ENCODE results near the gene PGBD5.

PGBD5 gene

DNA sequence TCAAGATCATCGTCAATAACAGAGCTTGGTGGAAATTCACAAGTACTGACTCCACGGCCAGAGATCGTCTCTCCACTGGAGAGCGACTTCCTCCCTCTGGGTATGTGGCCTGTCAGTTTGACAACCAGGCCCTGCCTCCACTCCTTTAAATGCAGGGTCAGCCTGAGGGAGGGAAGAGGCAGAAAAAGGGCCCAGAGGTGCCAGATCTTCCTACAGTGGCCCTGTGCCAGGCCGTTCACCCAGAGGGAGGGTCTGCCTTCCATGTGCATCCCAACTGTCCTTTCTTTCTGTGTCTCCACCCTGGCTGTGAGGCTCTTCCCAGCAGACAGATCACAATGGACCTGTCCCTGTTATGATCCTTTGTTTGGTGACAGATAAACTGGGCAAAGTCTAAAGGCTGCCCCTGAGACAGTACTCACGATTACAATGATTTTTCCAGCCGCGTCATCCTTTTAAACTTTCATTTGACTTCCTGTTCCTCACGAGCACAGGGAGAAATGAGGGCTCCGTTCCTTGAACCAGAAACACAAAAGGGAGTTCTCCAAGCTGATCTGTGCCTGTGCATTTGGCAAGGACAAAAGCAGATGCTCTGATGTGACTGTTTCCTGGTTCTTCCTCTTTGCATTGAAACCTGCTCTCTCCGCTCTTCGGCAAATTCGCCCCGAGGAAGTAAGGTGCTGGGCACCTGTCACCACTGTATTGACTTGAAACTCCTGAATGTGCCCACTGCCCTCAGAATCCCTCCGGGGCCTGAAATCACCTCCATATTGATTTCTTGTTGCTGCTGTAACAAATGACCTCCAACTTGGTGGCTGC lies 126.7 kb downstream of the PGBD5 start:
- no peaks in the 10 kb centered on the region for H3K36me3 ChIP-seq
- TF ChIP-seq, protein P1, sequence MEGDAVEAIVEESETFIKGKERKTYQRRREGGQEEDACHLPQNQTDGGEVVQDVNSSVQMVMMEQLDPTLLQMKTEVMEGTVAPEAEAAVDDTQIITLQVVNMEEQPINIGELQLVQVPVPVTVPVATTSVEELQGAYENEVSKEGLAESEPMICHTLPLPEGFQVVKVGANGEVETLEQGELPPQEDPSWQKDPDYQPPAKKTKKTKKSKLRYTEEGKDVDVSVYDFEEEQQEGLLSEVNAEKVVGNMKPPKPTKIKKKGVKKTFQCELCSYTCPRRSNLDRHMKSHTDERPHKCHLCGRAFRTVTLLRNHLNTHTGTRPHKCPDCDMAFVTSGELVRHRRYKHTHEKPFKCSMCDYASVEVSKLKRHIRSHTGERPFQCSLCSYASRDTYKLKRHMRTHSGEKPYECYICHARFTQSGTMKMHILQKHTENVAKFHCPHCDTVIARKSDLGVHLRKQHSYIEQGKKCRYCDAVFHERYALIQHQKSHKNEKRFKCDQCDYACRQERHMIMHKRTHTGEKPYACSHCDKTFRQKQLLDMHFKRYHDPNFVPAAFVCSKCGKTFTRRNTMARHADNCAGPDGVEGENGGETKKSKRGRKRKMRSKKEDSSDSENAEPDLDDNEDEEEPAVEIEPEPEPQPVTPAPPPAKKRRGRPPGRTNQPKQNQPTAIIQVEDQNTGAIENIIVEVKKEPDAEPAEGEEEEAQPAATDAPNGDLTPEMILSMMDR (IDR thresholded peaks at IDR 0.05; ENCODE audit: low read depth, low read length) = no peak
- no peak for DNase-seq
- H3K9me3 ChIP-seq = no peaks in the 10 kb centered on the region
- no peaks in the 10 kb centered on the region for H3K4me1 ChIP-seq
- no peaks in the 10 kb centered on the region for H3K27me3 ChIP-seq
- H3K4me3 ChIP-seq (ENCODE audit: low read depth, low read length) = no peak overlapping the region

DNA sequence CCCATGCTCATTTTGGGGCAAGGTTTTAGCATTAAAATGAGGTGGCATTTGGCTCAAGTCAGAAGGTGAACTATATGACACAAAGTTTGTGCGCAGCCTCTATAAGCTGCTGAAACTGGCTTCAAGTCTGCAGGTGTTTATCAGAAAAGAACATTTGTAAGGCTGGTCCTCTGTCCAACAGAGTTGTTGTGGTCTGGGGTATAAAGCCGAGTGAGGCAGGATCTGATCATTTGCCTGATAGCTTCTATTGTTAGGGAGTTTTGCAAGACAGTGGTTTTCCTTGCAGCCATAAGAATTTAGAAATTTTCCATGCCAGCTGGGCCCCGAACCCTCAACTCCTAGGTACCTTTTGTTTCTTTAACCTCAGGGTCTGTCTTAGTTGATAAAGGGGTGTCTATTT lies 130.8 kb downstream of the PGBD5 start:
- TF ChIP-seq, protein P1 (IDR thresholded peaks at IDR 0.05; ENCODE audit: low read depth, low read length) = no peak
- no peaks in the 10 kb centered on the region for H3K36me3 ChIP-seq
- H3K4me1 ChIP-seq = no peaks in the 10 kb centered on the region
- no peaks in the 10 kb centered on the region for H3K27me3 ChIP-seq
- DNase-seq = no peak
- H3K4me3 ChIP-seq (ENCODE audit: low read depth, low read length) = no peak overlapping the region
- H3K9me3 ChIP-seq = no peaks in the 10 kb centered on the region

DNA sequence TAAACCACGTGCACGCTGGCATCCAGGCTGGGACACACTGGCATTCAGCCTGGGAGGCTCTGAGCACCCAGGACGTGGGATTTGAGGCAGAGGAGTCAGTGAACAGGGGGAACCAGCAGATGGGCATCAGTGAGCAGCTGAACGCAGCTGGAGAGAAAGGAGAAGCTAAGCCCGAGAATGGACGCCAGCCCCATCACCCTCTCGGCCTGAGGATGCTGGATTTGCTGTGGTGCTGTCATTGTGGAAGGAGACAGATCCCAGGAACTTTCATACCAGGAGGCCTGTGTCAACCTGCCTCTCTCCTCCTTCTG lies 132.8 kb downstream of the PGBD5 start:
- no peaks in the 10 kb centered on the region for H3K9me3 ChIP-seq

DNA sequence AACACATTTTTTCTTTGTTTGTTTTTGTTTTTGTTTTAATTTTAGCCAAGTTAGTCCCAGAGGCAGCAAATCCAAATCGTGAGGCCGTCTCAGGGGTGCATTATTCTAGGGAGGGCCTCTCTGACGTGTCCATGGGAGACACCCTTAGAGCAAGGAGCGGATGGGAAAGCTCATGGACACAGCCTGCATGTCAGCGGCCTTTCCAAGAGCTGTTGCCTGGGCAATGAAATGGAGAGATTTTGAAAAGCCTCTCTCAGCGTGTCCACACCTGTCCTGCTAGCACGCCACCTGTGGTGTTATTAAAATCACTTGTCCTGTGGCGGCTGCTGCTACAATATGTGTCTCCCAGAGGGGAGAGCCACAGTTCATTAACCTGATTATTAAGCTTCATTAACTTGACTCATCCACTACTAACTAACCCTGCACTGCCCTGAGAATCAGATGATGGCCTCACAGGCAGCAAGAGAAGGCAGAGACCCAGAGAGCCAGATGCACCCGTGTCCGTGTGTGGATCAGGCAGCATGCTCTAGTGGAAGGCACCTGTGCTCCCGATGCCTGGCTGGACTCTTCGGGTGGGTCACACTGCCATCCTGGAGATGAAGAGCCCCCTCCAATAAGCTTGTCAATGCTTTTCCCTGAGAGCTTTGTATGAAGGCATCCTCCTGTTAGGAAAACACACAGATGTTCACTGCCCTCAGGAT lies 133.3 kb downstream of the PGBD5 start:
- TF ChIP-seq, protein P1 (IDR thresholded peaks at IDR 0.05; ENCODE audit: low read depth, low read length) = no peak
- Histone ChIP-seq H3K9me3 (no peaks in the 10 kb centered on the region), H3K4me1 (no peaks in the 10 kb centered on the region), H3K4me3 (ENCODE audit: low read depth, low read length) (no peak overlapping the region), H3K27me3 (no peaks in the 10 kb centered on the region), H3K36me3 (no peaks in the 10 kb centered on the region)
- DNase-seq = no peak

More for the DNA sequence above, 132.8 kb downstream of the PGBD5 start:
- Histone ChIP-seq H3K36me3 (no peaks in the 10 kb centered on the region), H3K4me1 (no peaks in the 10 kb centered on the region), H3K27me3 (no peaks in the 10 kb centered on the region), H3K4me3 (ENCODE audit: low read depth, low read length) (no peak overlapping the region)
- TF ChIP-seq, protein P1 (IDR thresholded peaks at IDR 0.05; ENCODE audit: low read depth, low read length) = no peak
- DNase-seq = no peak

DNA sequence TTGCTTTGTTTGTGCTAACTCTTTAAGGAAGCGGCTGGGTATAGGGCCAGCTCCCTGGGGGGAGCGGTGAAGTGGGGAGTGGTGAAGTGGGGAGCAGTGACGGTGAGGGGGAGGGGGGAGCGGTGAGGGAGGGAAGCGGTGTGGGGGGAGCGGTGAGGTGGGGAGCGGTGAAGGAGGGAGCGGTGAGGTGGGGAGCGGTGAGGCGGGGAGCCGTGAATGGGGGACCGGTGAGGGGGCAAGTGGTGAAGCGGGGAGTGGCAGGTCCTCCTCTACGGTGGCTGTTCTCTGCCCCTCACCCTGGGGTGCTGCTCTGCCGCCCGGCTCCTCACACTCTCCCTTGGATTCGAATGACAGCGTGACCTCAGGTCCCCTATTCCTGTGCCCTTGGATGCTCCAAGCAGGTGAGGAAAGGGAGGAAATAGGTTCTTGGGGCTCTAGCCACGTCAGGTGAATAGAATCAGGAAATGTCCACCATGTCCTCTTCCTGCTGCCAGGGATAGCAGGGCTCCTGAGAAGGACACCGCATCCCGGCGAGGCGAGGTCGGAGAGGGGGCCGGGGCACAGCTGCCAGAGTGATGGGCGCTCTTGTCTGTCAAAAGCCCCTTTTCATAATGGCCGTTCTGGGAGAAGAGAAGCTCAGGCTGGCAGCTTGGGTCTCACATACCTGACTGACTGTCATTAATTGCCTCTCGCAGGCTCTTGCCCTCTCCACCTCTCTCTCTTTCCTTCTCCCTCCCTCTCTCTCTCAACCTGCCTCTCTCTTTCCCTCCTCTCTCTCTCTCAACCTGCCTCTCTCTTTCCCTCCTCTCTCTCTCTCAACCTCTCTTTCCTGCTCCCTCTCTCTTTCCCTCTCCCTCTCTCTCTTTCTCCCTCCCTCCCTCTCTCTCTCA lies 134.2 kb downstream of the PGBD5 start:
- H3K4me3 ChIP-seq (ENCODE audit: low read depth, low read length) = no peak overlapping the region
- no peaks in the 10 kb centered on the region for H3K9me3 ChIP-seq
- no peak for DNase-seq
- no peaks in the 10 kb centered on the region for H3K4me1 ChIP-seq
- no peaks in the 10 kb centered on the region for H3K36me3 ChIP-seq
- H3K27me3 ChIP-seq = no peaks in the 10 kb centered on the region
- TF ChIP-seq, protein P1 (IDR thresholded peaks at IDR 0.05; ENCODE audit: low read depth, low read length) = no peak

Data from BE2C (cell line).